Activated CD8-positive, alpha-beta memory T cell treated with anti-CD3 and anti-CD28 coated beads for 4 hours (primary cell): ENCODE data around the gene CRYBB3.
A peak's percentile ranks its signal among the peaks of the same experiment; 100 is the strongest.
"Not testable (repeated sequence)": the region's sequence is repeated elsewhere in the genome, so short reads cannot be mapped to it uniquely, and the experiment has no call there.

Experiments used
- DNase-seq, 2 donors: peaks; one replicate each; pipeline ENCODE4 v3.0.0-alpha.2; 2020; ENCODE audit warnings: low read depth in 2 of 2

Gene CRYBB3

GRCh38 chr22:25206998-25207397 is 7.3 kb downstream of the CRYBB3 start:
- no peak for DNase-seq

DNA sequence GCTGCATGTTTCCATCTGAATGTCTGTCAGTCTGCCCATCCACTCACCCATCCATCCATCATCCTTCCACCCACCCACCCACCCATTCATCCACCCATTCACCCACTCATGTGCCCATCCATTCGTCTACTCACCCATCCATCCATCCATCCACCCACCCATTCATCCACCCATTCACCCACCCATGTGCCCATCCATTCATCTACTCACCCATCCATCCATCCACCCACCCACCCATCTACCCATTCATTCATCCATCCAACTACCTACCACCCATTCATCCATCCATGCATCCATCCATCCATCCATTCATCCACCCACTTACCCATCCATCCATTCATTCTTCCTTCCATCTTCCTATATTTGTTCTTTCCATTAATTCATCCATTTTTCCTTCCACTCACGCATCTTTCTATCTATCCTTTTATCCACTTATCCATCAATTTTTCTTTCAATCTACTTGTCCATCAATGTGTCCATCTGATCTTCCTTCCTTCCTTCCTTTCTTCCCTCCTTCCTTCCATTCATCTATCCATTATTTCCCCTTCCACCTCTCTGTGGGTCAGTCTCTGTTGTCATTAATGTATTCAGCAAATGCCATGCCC is 8.0 kb downstream of the CRYBB3 start:
- DNase-seq: no peak

DNA sequence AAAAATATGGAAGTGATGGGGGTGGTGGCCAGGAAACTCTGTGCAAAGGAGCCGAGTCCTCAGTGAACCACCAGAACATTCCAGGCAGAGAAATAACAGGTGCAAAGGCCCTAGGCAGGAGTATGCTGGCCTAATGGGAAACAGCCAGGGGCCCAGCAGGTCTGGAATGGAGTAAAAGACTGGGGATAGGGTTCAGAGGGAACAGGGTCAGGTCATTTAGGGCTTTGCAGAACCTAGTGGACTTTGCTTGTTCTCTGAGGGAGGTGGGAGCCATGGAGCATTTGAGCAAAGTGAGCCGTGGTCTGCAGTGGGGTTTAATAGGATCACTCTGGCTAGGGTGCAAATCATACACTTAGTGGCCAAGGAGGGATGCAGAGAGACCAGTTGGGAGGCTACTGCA is 8.7 kb downstream of the CRYBB3 start:
- DNase-seq: no peak

GRCh38 chr22:25208743-25209505 is 9.3 kb downstream of the CRYBB3 start:
- no peak for DNase-seq

DNA sequence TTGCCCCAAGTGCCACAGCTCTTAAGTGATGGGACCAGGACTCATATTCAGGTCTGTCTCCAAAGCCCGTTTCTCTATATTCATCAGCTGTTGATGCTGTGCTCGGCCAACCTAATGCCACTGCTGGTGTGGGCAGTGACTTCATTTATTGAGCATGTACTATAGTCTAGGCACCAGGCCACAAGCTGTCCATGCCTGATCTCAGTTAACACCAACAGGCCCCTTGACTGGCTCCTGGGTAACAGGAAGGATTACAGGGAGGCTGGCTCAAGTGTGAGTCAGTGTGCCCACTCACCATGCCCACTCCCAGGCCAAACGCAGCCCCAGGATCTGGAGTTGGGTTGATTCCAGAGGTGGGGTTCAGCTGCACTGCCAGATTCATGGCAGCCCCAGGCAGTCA is 11.1 kb downstream of the CRYBB3 start:
- DNase-seq: no peak

GRCh38 chr22:25212337-25212736 is 12.7 kb downstream of the CRYBB3 start:
- no peak for DNase-seq

DNA sequence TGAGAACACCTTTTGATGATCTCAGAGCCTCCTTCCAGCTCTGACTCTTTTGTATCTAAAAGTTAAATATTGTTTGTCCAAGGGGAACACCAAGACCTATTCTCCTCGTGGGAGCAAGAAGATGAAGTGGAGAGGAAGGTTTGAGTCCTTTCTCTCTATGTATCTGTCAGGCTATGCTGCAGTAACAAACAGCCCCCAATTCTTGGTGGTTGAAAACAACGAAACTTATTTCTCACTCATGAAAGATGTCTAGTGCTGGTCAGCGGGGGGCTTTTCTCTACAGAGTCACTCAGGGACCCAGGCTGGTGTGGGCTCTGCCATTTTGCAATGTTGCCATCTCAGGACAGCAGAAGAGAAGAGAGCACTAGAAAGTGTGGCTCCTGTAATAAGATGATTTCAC is 13.6 kb downstream of the CRYBB3 start:
- DNase-seq: no peak

- DNase-seq: no peak
These were observed 16.6 kb downstream of the CRYBB3 start for GRCh38 chr22:25216230-25216629.

DNA sequence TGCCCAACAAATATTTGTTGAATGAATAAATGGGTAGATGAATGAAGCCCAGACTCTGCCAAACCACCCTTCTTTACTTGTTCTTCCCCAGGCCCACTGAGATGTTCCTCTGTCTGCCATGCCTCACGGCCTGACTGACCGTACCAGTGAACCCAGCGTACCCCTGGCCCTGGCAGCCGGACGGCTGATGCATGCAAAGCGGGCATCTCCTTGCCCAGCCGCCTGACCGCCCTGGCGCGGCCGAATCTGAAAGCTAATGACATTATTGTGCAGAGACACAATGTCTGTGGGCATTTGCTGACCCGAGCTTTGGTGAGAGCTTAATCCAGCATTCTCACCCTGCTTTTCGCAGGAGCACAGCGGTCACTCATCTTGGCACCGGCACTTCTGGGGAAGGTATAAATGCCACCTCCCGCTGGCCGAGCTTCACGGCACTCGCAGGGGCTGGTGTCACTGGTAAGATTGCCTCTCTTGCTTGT is 19.6 kb downstream of the CRYBB3 start, which contains the start of gene CRYBB2:
TSS of gene CRYBB2 (plus strand) at position 429 of the 479 bp plus-strand sequence. CDS start 1,791 bp downstream, outside the sequence.
- DNase-seq: no peak

DNA sequence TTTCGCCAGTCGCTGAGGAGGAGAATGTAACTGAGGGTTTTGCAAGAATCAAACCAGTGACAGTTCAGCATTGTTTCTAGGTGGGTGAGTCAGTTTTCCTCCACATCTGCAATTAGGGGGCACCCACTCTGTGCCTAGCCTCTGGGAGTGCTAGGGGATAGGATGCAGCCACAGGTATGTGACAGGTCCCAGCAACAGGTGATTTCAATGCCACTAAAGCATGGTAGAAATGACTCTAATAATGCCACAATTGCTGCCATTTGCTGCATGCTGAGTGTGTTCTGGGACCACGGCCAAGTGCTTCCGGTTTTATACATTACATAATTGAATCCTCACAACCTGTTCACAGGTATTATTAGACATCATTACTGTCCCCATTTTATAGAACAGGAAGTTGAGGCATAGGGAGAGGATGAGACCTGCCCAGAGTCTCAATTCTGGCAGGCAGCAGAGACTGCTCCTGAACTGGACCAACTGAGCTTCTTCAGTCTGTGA is 20.3 kb downstream of the CRYBB3 start:
- no peak for DNase-seq

DNA sequence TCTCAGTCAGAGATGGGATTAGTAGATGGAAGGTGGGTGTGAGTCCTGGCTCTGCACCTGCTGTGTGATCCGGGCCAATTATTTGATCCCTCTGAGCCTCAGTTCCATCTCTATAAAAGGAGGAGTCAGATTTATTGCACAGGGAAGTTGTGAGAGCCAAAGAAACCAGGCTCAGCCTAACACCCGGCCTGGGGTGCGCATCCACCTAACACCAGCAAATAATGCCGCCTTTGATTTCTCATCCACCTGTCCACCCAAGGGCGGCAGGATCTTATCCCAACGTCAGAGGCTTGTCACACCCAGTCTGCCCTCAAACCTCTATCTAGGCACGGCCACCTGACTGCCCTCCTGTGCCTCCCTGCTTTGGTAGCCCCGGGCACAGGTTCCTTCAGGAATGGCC is 22.1 kb downstream of the CRYBB3 start:
- no peak for DNase-seq

DNA sequence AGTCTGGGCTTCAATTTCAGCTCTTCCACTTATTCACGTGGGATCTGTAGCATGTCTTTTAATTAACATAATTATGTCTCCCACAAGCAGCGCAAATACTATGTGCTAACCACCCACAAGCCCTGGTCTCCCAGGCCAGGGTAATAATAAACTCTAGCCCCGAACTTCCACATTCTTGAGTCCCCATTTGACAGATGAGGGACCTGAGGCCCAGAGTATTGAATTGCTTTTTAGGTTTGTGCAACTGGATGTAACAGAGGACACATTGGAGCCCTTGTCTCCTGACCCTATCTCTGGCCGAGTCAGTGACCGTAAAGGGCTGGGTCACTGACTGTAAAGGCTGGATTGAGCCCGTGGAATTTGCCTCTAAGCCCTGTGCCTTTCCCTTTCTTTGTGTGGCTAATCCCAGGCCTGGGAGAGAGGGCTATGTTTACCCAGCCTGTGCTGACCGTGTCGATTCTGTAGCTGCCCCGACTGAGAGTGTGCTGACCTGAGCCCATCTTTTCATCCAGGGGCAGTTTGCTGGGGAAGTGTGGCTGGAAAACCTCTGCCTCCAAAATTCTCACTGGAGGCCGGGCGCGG is 23.7 kb downstream of the CRYBB3 start:
- no peak for DNase-seq

- no peak for DNase-seq
These were observed 29.2 kb downstream of the CRYBB3 start for GRCh38 chr22:25228822-25229221.

DNA sequence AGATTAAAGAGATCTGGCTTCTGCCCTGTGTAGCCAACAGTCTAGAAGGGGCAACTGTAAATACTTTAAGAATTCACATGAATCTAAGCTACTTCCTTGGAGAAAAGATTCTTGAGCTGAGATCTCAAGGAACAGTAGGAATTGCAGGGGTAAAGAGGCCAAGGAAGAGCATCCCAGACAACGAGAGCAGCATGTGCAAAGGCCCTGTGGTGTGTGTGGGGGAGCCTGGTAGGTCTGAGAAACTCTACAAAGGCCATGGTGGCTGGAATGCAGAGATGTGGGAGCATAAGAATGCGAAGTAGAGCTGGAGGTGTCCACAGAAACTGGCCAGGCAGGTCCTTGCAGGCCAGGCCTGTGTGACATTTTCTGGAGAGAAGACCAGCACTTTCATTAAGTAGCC is 31.1 kb downstream of the CRYBB3 start:
- not testable (repeated sequence) for DNase-seq

GRCh38 chr22:25232301-25232700 is 32.6 kb downstream of the CRYBB3 start:
- no peak for DNase-seq

- not testable (repeated sequence) for DNase-seq
These were observed 34.0 kb downstream of the CRYBB3 start for GRCh38 chr22:25233706-25234105.

DNA sequence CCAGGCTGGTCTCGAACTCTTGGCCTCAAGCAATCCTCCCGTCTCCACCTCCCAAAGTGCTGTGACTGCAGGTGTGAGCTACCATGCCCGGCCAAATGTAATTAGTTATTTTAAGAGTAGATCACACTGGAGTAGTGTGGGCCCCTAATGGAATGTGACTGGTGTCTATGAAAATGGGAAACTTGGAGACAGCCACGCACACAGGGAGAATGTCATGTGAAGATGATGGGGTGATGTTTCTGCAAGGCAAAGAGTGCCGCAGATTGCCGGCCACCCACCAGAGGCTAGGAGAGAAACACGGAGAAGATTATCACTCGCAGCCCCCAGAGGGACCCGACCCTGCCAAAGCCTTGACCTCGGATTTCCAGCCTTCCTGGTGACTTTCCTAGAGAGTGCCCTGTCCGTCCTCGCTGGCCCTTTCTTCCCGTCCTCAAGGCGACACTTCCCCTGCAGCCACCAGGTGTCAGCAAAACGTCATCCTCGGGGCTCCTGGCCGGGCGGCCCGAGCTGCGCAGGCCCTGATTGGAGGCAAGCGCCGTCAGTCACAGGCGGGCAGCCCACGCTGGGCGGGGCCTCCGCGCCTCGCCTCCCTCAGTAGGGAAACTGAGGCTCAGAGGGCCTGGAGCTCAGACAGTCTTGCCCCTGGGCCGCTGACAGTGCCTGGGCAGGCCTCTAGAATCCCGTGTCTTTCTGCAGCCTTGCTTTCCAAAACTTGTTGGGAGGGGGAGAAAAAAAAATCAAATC is 36.1 kb downstream of the CRYBB3 start:
- peak; percentile 2 to 4 for DNase-seq

DNA sequence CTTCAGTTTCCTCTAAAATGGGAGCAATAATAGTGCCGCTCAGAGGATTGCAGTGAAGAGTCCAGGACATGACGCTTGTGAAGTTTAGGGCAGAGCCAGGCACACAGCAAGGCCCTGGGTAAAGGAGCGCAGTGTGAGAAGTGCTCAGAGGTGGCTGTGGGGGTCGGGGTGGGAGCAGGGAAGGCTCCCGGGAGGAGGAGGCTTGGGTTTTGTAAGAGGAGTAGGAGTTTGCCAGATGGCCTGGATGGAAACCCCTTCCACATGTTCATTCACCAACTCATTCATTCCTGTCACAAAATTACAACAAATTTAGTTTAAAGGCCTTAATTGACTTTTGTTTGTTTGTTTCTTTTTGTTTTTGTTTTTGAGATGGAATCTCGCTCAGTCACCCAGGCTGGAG is 36.8 kb downstream of the CRYBB3 start:
- no peak for DNase-seq

- no peak for DNase-seq
These were observed 37.8 kb downstream of the CRYBB3 start for GRCh38 chr22:25237503-25237902.

- DNase-seq: not testable (repeated sequence)
These were observed 38.4 kb downstream of the CRYBB3 start for GRCh38 chr22:25238058-25238457.

DNA sequence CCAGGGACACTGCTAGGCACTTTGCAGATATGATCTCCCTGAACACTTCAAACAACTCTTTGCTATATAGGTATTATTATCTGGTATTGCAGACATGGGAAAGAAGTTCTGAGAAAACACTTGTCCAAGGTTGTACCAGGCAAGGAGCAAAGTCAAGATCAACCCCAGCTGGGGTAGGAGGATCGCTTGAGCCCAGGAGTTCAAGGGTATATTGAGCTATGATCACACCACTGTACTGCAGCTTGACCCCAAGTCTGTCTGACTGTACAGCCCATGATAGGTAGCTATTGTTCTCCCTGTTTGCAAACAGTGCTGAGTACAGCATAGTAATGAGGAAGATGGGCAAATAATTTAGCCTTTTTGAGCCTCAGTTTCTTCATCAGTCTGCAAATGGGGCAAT is 55.5 kb downstream of the CRYBB3 start:
- not testable (repeated sequence) for DNase-seq
